C4-2B (cell line): ENCODE results near the gene MYL7.

Source experiments
- ZFX ChIP-seq: fragments of 450-650 bp; IDR thresholded peaks from 2 replicates; pipeline ENCODE4 v1.6.1; 2017
- TF ChIP-seq, protein P1 (sequence below): fragments of 450-650 bp; conservative IDR thresholded peaks from 2 replicates; pipeline ENCODE4 v1.5.1; 2017; ENCODE audit warnings: mild to moderate bottlenecking

DNA sequence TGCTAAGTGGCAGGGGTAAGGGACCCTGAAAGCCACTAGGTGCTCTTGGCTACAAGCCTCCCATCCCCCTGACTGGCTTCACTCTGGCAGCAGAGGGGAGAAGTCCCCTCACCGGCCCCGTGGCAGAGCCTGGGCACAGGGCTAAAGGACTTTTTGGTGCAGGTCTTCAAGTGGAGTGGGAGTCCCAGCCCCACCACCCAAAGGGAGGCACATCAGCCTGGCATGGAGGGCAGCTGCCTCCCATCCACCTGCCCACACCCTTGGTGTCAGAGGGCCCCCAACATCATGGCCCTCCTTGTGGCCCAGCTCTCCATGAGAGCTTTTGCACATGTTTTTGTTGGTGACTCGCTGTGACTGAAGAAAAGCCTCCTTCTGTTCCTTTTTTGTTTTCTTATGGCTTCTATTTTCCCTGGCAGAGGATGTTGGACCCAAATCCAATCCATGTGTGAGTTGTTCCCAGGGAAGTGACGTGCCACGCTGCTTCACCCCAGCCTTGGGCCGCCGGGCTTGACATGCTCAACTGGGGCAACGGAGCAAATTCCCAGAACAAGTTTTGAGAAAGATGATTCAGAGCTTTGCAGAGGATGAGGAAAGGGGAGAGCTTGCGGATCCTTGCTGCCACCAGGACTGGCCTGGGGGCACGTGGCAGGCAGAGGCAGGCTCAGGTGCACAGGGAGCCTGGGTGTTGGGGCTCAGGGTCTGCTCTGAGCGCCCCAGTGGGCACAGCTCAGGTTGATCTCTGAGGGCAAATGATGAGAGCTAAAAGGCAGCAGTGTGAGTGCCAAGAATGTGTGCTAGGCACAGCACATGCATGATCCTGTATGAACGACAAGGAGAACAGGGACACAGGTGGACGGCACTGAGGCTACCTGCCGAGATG, 38.9 kb downstream of the MYL7 start:
- TF ChIP-seq, protein P1, sequence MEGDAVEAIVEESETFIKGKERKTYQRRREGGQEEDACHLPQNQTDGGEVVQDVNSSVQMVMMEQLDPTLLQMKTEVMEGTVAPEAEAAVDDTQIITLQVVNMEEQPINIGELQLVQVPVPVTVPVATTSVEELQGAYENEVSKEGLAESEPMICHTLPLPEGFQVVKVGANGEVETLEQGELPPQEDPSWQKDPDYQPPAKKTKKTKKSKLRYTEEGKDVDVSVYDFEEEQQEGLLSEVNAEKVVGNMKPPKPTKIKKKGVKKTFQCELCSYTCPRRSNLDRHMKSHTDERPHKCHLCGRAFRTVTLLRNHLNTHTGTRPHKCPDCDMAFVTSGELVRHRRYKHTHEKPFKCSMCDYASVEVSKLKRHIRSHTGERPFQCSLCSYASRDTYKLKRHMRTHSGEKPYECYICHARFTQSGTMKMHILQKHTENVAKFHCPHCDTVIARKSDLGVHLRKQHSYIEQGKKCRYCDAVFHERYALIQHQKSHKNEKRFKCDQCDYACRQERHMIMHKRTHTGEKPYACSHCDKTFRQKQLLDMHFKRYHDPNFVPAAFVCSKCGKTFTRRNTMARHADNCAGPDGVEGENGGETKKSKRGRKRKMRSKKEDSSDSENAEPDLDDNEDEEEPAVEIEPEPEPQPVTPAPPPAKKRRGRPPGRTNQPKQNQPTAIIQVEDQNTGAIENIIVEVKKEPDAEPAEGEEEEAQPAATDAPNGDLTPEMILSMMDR, result no peak
- TF ChIP-seq ZFX, result no peak
